ENCODE data around the gene ARHGDIG. TPM values are rescaled to one million over a fixed set of nuclear protein-coding genes. Genes with fewer than 3 reads are reported as not detected.
"Not testable (repeated sequence)": the region's sequence is repeated elsewhere in the genome, so short reads cannot be mapped to it uniquely, and the experiment has no call there.

The ARHGDIG gene
- total RNA-seq, 1 donor from 2014 or later, result 0.70 TPM

DNA sequence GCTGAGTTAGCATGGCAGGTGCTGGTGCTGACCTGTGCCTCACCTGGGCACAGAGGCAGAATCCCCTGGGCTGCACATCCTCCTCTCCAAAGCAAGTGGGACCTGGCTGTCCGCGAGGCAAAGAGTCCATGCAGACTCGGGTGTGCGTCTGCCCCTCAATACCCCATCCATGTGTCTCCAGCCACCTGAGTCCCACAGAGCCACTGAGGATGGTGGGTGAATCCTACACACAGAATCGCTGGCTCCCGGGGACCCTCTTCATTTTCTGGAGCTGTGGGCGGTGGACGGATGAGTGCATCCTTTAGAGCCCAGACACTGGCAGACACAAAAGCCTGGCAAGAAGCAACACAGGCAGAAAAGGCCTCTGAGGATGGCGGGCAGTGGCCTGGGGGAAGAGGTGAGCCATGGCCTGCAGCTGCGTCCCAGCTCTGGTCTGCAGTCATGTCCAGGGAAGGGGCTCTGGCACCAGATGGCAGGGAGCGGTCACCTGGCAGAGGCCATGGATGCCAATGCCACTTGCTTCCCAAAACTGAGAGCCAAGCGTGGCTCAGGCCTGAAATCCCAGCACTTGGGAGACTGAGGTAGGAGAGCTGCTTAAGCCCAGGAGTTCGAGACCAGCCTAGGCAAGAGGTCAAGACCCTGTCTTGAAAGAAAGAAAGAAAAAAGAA, 42.2 kb downstream of the ARHGDIG start:
- no peak for DNase-seq (ENCODE audit: low spot score)
- ATAC-seq, result no peak

- DNase-seq (ENCODE audit: low spot score) (no peak), ATAC-seq (no peak)
These were observed 43.7 kb downstream of the ARHGDIG start for GRCh38 chr16:324201-324450.

GRCh38 chr16:324451-325334, 44.3 kb downstream of the ARHGDIG start:
- no peak for DNase-seq (ENCODE audit: low spot score)
- no peak for ATAC-seq

GRCh38 chr16:325375-326145, 45.2 kb downstream of the ARHGDIG start:
- ATAC-seq, result no peak
- no peak for DNase-seq (ENCODE audit: low spot score)

GRCh38 chr16:330741-331140, 50.4 kb downstream of the ARHGDIG start:
- ATAC-seq (no peak), DNase-seq (ENCODE audit: low spot score) (no peak)

GRCh38 chr16:331181-331814, 50.9 kb downstream of the ARHGDIG start:
- ATAC-seq; DNase-seq (ENCODE audit: low spot score): not testable (repeated sequence)

Other genes with a start within 250 kb of the ARHGDIG start
- gene POLR3K, start 227.0 kb upstream of the ARHGDIG start, total RNA-seq, result 5.1 TPM
- gene SNRNP25, start 226.8 kb upstream of the ARHGDIG start, total RNA-seq, result 16.0 TPM
- 5.8 TPM for gene RHBDF1, start 208.0 kb upstream of the ARHGDIG start, total RNA-seq
- gene MPG, start 202.4 kb upstream of the ARHGDIG start, total RNA-seq, result 28.0 TPM
- gene NPRL3, start 141.9 kb upstream of the ARHGDIG start, total RNA-seq, result 14.9 TPM
- 0.81 TPM for gene HBZ, start 127.9 kb upstream of the ARHGDIG start, total RNA-seq
- gene HBM, start 114.6 kb upstream of the ARHGDIG start, total RNA-seq, result 0.40 TPM
- gene HBA2, start 107.7 kb upstream of the ARHGDIG start, total RNA-seq, result 67.1 TPM
- gene HBA1, start 103.9 kb upstream of the ARHGDIG start, total RNA-seq, result 112 TPM
- gene HBQ1, start 100.1 kb upstream of the ARHGDIG start, total RNA-seq, result not detected
- gene LUC7L, start 51.1 kb upstream of the ARHGDIG start, total RNA-seq, result 29.9 TPM
- 35.8 TPM for gene FAM234A, start 45.8 kb upstream of the ARHGDIG start, total RNA-seq
- 0.70 TPM for gene RGS11, start 4.6 kb upstream of the ARHGDIG start, total RNA-seq
- gene PDIA2, start 2.6 kb downstream of the ARHGDIG start, total RNA-seq, result 0.23 TPM
- gene AXIN1, start 72.1 kb downstream of the ARHGDIG start, total RNA-seq, result 8.5 TPM
- gene MRPL28, start 89.9 kb downstream of the ARHGDIG start, total RNA-seq, result 36.1 TPM
- 32.6 TPM for gene PGAP6, start 101.4 kb downstream of the ARHGDIG start, total RNA-seq
- 64.9 TPM for gene NME4, start 116.6 kb downstream of the ARHGDIG start, total RNA-seq
- gene DECR2, start 121.3 kb downstream of the ARHGDIG start, total RNA-seq, result 109 TPM
- gene RAB11FIP3, start 145.1 kb downstream of the ARHGDIG start, total RNA-seq, result 24.1 TPM
- gene CAPN15, start 247.1 kb downstream of the ARHGDIG start, total RNA-seq, result 31.6 TPM

Measured in left lobe of liver (tissue), 2 donors.